HS-27A (cell line): Measurements from ENCODE around the gene DHX30.
"Not testable (repeated sequence)": the region's sequence is repeated elsewhere in the genome, so short reads cannot be mapped to it uniquely, and the experiment has no call there.

Experiments
- DNase-seq: peaks from one replicate; pipeline ENCODE4 v3.0.0-alpha.2; 2012; ENCODE audit warnings: low read depth, missing footprints

The DHX30 gene

DNA sequence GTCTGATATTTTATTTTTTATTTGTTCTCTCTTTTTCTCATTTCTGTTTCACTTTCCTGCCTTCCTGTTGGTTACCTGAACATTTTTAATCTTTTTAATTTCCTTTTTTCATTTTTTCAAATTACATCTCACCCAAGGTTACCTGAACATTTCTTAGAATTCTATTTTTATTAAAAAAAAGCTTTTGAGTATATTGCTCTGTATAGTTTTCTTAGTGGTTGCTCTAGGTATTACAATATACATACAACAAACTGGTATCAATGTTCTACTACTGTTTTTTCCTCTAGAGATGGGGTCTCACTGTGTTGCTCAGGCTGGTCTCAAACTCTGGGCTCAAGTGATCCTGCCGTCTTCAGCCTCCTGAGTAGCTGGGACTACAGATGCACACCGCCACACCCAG is 79.4 kb downstream of the DHX30 start:
- no peak for DNase-seq

DNA sequence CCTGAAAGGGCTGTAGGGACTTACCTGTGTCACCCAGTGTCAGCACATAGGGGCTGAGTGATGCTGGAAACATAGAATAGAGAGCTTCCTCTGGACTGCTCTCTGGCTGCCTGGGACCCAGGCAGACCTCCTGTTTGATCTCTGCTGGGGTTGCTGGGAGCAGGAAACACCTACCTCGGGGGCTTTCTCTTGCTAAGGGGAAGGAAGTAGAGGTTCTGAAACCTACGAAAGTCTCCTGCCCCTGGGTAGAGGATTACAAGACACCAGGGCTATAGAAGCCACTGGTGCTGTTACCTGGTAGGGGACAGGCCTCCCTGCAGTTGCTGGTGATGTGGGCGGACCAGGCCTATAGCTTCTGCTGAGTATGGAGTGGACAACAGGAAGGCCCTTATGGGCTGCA is 81.7 kb downstream of the DHX30 start:
- DNase-seq, result no peak

DNA sequence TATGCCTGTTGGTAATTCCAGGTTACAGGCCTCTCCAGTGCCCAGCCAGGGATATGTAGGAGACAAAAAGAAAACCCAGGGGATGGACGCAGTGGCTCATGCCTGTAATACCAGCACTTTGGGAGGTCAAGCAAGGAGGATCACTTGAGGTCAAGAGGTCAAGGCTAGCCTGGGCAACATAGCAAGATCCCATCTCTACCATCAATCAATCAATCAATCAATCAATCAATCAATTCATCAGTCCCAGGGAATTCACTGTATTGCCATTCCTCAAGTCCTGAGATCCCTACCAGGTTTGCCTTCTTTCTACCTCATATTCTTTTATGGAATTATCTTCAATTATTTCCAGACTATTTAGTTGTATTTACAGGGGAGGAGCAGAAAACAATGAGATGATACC is 82.2 kb downstream of the DHX30 start:
- DNase-seq, result no peak

DNA sequence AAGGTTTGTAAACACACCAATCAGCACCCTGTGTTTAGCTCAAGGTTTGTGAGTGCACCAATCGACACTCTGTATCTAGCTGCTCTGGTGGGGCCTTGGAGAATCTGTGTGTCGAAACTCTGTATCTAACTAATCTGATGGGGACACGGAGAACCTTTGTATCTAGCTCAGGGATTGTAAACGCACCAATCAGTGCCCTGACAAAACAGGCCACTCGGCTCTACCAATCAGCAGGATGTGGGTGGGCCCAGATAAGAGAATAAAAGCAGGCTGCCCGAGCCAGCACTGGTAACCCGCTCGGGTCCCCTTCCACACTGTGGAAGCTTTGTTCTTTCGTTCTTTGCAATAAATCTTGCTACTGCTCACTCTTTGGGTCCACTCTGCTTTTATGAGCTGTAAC is 85.1 kb downstream of the DHX30 start:
- not testable (repeated sequence) for DNase-seq

DNA sequence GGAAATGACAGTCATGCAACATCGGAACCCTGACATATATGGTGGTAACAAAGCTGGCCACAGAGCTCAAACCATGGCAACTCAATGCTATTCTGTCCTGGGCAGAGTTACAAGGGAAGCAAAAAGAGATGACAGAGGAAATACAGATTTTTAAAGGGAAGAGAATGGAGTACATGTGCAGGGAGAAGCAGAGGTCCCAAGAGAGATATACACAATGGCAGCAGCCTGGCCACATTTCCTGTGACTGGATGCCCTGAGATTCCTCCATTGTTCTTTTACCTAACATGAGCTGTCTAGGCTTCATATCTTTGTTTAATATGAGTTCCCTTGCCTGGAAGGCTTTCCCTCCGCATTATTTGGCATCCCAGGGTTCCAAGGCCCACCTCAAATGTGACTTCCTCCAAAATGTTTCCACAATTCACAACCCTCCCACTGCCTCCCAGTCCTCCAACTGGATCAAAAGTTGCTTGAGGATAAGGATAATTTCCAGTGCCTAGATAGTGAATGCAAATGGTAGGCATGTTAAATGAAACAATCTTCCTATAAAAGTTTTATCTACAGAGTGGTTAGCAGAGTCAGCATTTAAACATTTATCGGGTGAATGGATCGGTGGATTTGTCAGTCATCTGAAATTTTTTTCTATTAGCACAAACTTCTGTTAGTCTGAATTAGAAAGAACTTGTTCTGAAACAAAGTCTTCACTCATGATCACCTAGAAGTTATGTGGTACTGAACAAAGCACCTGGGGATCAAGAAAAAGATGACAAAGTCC is 86.2 kb downstream of the DHX30 start:
- DNase-seq, result no peak

DNA sequence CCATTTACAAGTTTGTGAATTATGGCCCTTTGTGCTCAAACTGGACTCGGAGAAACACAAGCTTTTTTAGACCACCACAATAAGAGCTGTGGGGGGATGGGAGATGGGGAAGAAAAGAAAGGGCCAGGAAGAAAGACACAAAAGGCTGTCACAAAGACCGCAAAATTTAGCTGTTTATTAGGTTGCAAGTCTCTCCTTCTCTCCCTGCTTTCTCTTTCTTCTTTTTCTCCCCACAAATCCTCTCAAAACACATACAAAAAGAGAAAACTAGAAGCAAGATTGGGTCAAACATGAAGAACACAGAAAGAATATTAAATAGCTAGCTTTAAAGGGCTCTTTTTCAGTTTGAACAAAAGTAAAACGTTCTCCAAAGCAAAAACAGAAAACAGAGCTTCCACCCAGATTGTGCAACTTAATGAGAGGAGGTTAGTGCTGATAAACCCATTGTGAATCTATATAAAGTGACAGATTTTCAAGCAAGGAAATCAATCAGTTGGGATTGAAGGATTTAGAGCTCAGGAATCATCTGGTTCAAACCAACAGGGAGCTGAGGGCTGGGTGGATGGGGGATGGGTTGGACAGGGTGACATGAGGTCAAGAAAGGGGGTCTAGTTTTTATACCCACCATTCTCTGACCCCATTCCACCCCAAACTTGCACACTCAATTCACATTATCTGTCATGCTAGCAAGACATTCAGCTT is 87.3 kb downstream of the DHX30 start:
- DNase-seq, result no peak

DNA sequence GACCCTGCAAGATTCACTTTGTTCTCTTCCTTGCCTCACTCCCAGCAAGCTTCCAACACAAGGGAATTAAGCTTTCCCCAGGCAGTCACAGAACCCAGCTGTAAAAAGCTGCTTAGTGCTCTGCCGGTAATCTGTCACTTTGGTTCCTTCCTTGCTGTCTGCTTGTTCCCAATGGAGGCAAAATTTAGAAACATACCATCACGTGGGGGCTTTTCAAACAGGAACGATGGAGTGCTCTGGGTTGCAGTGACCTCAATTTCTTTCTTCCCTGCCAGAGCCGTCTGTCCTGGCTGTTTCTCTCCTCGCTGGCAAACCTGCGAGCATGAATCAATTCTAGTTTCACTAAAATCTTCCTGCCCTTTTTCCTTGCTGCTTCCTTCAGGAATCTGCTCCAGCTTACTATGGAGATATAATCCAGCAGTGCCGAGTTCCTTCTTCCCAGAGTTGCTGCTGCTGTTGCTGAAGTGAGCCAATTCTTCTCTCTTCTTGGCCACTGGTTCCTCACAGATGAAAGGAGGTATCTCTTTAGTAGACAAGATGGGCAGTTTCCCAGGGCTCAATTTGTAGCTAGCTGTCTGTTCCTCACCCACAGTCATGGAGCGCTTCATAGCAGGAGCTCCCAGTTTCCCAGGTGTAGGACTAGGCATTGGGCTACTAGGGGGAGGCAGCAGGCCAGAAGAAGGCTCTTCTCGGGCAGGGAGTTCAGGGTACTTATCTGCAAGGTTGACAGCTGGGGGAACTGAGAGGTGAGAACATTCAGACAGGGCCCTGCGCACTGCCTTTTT is 88.1 kb downstream of the DHX30 start:
- DNase-seq, result no peak

DNA sequence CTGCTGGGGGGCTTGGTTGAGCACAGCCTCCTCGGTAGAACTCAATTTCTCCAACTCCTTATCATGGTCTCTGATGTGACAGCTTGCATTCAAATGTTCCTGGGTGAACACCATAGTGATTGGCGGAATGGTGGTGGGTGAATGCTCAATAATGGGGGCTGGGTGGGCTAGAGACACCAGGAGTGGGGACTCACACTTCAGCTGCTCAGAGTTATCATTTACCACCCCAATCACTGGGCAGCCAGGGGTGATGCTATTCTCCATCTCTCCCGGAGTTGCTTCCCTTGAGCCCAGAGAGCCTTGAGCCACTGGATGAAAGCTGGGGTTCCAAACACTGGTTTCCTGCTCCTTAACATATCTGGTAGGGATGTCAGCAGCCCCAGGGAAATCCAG is 88.7 kb downstream of the DHX30 start:
- DNase-seq, result no peak

DNA sequence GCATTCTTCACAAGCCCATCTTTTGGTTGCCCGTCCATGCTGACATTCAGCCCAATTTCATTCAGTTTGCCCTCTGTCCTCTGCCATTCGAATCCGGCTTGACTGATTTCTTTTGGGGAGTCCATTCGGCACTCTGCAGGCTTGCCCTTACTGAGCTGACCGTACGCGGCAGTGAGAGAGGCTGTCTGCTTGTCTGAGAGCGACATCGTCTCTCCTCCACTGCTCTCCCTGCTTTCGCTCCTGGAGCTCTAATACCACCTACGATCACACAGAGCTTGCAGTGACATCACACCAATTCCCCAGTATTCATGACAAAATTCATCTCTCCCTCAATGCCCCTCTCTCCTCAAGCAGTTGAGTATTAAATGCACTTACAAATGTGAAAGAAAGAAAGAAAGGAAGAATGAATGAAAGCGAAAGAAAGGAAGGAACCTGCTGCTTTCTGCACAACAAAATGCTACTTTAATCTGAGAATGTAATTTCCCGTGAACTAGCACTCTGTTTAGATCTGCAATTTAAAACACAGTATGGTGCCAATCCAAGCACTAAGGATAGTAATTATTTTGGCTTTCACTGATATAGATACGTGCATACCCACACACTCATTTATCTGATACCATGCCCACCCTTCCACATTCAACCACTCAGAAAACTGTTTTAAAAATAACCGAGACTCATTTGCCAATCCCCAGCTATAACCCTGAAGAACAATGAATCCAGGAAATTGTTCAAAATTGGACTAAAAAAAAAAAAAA is 89.5 kb downstream of the DHX30 start:
- DNase-seq, result no peak

DNA sequence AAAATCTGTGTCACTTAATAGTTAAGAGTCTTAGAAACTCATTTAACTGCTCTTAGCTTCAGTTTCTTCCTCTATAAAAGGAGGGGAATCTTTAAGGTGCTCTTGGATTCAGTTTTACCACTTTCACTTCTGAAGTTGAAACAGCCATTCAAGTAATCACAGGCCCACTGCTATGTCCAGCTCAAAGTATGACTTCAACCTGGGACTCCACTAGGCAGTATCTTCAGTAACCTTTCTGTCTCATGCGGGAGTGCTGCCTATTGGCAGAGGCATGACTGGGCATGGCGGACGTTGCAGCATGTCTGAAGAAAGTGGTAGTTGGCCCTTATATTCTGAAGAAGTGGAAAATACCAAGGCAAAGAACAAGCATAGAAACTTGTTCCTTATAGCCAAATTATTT is 92.3 kb downstream of the DHX30 start:
- no peak for DNase-seq

DNA sequence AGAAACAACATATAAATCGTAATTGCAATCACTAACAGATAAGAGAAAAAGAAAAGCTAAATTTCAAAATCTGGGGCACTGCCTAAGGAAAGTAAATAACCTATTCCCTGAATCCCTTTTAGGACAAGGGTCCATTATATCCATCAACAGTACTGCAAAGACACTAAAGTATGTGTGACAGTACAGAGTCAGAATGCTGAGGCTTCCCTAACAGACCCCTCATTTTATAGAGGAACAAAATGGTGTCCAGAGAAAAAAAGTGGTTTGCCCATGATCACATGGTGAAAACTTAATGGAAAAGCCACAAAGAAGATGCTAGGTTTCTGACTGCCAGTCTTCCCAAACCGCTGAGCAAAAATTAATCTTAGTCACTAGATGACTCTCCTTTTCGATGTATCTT is 93.8 kb downstream of the DHX30 start:
- no peak for DNase-seq

DNA sequence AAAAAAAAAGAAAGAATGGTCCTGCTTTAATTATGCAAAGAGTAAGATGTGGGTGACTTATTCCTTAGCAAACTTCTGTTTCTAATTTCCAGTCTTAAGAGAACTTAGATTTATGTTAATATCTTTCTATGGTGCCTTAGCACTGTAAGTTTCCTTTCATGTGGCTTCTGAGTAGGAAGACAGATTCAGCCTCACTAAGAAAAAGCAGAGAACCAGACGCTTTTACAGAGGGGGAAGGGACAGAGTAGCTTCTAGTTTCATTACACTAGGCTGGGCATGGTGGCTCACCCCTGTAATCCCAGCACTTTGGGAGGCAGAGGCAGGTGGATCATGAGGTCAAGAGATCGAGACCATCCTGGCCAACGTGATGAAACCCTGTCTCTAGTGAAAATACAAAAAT is 95.0 kb downstream of the DHX30 start:
- DNase-seq, result no peak

DNA sequence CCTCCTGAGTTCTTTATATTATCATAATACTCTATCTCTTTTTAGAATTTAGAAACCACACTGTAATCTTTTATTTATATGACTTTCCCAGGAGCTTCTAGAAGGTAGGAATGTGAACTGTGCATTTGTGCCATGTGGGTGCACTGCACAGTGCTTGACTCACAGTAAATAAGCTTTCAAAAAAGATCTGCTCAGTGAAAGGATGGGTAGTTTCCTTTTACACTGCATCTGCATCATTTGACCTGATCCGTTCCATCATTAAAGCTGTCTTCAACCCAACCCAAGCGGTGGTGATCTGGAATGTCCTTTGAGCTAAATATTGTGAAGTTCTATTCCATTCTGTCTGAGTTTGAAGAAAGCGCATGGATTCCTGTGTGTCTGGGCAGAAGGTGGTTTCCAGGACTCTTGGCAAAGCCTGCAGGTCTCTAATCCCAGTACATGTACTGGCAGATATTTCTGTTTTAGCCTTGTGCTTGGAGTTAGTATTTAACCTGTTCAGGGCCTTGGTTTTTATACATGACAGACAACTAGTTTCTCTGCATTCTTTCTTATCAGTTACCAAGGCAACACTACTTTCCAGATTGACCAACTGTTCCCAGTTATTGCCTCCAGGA is 96.7 kb downstream of the DHX30 start:
- no peak for DNase-seq
